Measurements from ENCODE around the gene NPTN.
"Not testable (repeated sequence)": the region's sequence is repeated elsewhere in the genome, so short reads cannot be mapped to it uniquely, and the experiment has no call there.

The NPTN gene

GRCh38 chr15:73570355-73571032 is 62.7 kb downstream of the NPTN start:
- DNase-seq: no peak

DNA sequence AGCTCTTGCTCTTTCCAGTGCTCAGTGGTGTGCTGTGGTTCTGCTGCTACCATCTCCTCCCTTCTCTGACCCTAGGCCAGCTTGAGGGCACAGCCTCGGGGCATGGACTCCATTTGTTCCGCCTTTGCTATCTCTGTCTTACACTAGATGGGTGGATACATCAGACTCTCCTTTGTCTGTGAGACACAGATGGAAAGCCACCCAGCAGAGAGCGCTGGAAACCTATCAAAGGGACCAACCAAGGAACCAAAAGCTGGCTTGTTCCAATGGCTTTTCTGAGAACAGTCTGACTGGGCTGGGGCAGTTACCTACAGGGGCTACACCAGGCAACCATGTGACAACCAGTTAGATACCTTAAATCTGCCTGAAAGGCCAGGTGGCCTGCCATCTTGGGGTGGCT is 63.8 kb downstream of the NPTN start:
- DNase-seq: peak; percentile 11

- no peak for DNase-seq
Observed at GRCh38 chr15:73568564-73569280, 64.5 kb downstream of the NPTN start.

GRCh38 chr15:73567020-73567419 is 66.2 kb downstream of the NPTN start:
- DNase-seq: no peak

DNA sequence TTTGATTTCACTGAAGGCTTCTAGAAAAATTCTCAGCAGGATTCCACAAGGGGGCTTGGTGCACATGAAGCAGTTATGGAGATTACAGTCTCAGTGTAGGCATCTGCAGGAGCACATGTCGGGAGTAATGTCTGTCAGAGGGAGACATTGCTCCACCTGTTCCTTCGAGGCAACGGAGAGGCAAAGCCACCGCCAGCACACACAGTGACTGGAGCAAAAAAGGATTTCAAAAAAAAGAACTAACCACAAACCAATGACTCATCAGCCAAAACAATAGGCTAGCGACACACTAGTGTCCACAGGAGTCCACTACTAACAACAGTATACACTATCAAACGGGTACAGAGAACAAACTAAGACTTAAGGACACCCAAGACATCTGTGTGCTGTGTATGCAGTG is 68.9 kb downstream of the NPTN start:
- DNase-seq: no peak

DNA sequence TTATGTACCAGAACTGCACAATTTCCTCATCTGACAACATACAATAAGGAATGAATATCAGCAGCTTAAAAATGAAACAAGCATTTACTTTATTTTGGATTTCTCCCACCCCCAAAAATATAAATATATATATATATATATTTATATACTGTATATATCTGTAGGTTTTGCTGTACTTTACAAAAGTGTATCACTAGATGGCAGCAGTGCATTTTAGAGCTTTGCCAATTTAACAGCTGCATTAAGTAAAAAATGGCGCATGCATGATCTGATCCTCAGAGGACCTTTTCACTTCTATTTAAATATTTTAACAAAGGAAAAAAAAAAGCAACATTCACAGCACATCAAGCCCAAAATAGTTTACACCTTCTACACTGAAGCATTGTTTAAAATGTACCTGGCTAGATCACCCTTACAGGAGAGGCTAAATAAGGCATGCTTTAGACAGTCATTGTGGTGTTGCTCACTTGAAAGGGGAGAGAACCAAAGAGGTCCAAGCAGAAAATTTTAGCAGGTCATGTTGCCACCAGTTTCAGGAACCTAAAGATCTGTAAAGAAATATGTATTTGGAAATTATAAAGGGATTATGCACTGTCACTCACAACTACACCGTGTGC is 72.6 kb downstream of the NPTN start:
- peak; percentile 78 for DNase-seq

DNA sequence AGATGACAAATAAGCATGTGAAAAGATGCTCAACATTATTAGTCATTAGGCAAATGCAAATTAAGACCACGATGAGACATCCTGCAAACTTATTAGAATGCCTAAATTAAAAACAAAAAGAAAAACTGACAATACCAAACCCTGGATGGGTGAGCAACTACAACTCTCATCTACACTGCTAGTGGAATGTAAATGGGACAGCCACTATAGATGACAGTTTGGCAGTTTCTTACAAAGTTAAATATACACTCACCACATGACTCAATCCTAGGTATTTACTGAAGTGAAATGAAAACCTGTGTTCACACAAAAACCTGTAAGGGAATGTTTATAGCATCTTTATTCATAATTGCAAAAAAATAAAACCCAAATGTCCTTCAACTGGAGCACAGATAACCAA is 74.7 kb downstream of the NPTN start:
- DNase-seq: no peak

- no peak for DNase-seq
Observed at GRCh38 chr15:73555080-73555479, 78.1 kb downstream of the NPTN start.

- DNase-seq: no peak
Observed at GRCh38 chr15:73550190-73550589, 83.0 kb downstream of the NPTN start.

GRCh38 chr15:73548925-73549324 is 84.3 kb downstream of the NPTN start:
- DNase-seq: not testable (repeated sequence)

DNA sequence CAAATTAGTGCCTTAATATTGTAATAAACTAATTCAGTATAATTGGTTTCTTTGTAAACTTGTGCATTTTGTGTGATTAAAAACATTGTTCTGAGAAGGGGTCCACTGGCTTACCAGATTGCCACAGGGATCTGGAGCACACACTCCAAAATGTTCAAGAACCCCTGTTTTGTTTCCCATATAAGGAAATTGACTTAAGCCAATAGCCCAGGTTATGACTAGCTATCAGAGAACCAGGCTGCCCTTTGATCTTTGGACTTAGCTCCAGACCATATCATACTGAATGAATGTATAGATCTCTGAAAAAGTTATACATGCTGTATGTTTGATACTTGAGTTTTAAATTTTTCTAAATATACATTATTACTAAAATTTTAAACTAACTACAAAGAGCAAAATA is 91.7 kb downstream of the NPTN start:
- no peak for DNase-seq

- no peak for DNase-seq
Observed at GRCh38 chr15:73540161-73540560, 93.0 kb downstream of the NPTN start.

GRCh38 chr15:73539212-73540128 is 93.7 kb downstream of the NPTN start:
- DNase-seq: no peak

DNA sequence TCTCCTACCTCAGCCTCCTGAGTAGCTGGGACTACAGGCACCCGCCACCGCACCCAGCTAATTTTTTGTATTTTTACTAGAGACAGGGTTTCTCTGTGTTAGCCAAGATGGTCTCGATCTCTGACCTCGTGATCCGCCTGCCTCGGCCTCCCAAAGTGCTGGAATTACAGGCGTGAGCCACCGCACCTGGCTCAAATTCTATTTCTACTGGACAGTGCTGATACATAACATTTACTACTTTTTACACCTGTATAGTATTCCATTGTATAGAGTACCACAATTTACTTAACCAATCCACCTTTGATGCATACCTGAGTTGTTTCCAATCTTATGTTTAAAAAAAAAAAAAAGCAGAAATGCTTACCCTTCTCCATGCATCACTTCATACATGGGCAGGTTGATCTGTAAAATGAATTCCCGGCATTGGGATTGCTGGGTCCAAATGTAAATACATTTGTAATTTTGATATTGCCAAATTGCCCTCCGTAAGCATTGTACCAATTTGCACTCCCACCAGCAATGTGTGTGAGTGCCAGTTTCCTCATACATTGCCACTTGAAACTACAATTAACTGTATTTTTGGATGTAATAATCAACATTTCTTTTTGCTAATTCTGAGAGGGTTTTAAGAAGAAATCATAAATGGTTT is 94.5 kb downstream of the NPTN start:
- no peak for DNase-seq

DNA sequence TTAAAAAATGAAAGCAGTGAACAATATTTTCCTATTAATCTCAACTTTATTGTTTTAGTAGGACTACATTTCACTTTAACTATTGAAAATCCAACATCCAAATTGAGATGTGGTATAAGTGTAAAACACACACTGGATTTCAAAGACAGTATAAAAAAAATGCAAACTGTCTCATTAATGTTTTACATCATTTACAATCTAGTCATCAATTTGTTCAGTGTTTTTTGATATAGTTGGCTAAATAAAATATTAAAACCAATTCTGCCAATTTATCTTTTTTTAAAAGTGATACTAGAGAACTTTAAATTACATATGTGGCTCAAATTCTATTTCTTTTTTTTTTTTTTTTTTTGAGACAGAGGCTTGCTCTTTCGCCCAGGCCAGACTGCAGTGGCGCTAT is 95.1 kb downstream of the NPTN start:
- DNase-seq: no peak

DNA sequence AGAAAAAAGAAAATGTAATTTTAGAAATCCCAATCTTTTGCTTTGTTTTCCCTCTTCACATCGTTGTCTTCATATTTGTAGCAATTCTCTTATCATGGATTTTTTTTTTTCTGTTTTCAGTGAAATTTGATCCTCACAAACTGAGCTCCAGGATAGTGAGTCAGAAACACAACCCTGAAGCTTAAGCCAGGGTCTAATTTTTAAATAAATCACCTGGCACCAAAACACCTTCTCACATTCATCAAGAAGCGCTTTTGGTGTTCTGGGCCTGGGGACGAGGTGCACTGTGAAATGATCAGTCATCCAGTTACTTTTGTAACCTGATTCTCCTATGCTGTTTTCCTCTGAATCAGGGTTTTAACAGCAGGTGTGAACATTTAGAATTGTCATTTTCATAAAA is 102.5 kb downstream of the NPTN start:
- DNase-seq: no peak

DNA sequence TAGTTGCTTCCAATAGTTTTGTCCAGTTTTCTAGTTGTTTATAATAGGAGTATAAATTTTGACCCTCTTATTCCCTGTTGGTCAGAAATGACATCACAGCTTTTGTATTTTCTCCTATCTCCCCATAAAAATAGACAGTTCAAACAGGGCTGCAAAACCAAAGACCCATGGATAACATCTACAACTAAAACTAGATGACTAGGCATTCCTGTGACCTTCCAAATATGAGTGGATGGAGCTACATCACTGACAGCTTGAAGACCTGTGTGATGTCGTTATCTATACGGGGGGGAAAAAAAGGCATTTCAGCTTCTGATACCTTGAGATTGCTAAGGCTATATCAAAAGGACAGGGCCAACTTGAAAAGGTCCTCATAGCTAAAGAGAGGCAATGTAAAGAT is 105.6 kb downstream of the NPTN start:
- no peak for DNase-seq

- DNase-seq: no peak
Observed at GRCh38 chr15:73524919-73525318, 108.3 kb downstream of the NPTN start.

DNA sequence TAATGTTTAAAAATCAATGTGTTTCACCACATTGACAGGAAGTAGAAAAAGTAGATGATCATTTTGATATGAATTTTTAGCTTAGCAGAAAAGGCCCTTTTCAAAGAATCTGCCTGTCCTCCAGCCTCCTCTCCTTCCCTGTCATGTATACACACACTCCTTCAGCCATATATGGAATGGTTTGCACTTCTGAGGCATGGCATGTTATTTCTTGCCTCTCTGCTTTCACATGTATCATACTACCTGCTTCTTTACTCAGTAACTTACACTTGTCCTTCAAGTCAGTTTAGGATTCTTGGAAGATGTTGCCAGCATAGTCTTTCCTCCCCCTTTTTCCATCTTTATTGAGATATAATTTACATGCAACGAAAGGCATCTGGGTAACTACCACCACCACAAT is 111.2 kb downstream of the NPTN start:
- DNase-seq: no peak

DNA sequence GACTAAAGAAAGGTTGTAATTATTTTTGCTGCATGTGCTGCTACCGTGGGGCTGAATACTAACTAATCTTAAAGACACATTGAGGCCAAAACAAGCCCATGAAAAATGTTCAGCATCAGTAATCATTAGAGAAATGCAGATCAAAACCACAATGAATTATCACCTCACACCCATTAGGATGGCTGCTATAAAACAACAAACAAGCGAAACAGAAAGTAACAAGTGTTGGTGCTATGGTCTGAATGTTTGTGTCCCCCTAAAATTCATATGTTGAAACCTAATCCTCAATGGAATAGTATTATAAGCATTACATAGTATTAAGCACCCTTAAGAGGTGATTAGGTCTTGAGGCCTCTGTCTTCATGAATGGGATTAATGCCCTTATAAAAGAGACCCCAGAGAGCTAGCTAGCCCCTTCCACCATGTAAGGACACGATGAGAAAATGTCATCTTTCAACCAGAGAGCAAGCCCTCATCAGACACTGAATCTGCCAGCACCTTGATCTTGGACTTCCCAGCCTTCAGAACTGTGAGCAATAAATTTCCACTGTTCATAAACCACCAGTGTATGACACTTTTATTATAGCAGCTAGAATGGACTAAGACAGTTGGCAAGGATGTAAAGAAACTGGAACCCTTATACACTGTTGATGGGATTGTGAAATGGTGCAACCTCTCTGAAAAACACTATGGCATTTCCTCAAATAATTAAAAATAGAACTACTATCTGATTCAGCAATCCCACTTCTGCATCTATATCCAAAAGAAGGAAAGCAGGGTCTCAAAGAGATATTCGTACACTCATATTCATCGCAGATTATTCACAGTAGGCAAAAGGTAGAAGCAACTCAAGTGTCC is 114.1 kb downstream of the NPTN start:
- DNase-seq: no peak

GRCh38 chr15:73518180-73518862 is 114.9 kb downstream of the NPTN start:
- DNase-seq: no peak
